Neural progenitor cell (in vitro differentiated cells): ENCODE measurements around the gene TMEM120B. TPM values are rescaled to one million over a fixed set of nuclear protein-coding genes. Genes with fewer than 3 reads are reported as not detected.
A peak's percentile ranks its signal among the peaks of the same experiment; 100 is the strongest.

ENCODE experiments used
- DNase-seq: peaks from one replicate; pipeline ENCODE4 v3.0.0-alpha.2; 2016; ENCODE audit warnings: low spot score
- H2AFZ ChIP-seq: fragments of 200-600 bp; sonication (generic); replicated peaks from 2 replicates; pipeline ENCODE4 v1.6.1; 2016; ENCODE audit warnings: antibody characterized with exemption
- H3F3A ChIP-seq: fragments of 200-600 bp; sonication (generic); 2 replicates; pipeline ENCODE4 v1.6.1; 2016; ENCODE audit warnings: antibody characterized with exemption, low read depth
- H3K27ac ChIP-seq: fragments of 200-600 bp; sonication (generic); 2 replicates; pipeline ENCODE4 v1.5.1; 2016; ENCODE audit warnings: mild to moderate bottlenecking
- H3K27me3 ChIP-seq: fragments of 200-600 bp; sonication (generic); 2 replicates; pipeline ENCODE4 v1.6.1; 2016; ENCODE audit warnings: mild to moderate bottlenecking, moderate library complexity
- H3K36me3 ChIP-seq: fragments of 200-600 bp; sonication (generic); 2 replicates; pipeline ENCODE4 v1.5.1; 2016
- H3K4me1 ChIP-seq: fragments of 200-600 bp; sonication (generic); 2 replicates; pipeline ENCODE4 v1.6.1; 2016; ENCODE audit warnings: mixed run types
- H3K4me2 ChIP-seq: fragments of 200-600 bp; sonication (generic); 2 replicates; pipeline ENCODE4 v1.6.1; 2016
- H3K4me3 ChIP-seq: fragments of 200-600 bp; sonication (generic); 2 replicates; pipeline ENCODE4 v1.5.1; 2016
- H3K79me2 ChIP-seq: fragments of 200-600 bp; sonication (generic); 2 replicates; pipeline ENCODE4 v1.6.1; 2016; ENCODE audit warnings: low read depth
- H3K9ac ChIP-seq: fragments of 200-600 bp; sonication (generic); 2 replicates; pipeline ENCODE4 v1.6.1; 2016
- H3K9me3 ChIP-seq: fragments of 200-600 bp; sonication (generic); 2 replicates; pipeline ENCODE4 v1.5.1; 2016; ENCODE audit warnings: low read depth
- H4K20me1 ChIP-seq: fragments of 200-600 bp; sonication (generic); 2 replicates; pipeline ENCODE4 v1.6.1; 2016; ENCODE audit warnings: low read depth
- H3K27ac Mint-ChIP-seq: 3 replicates; pipeline ENCODE4 v1.8.0; 2021; ENCODE audit warnings: mixed read lengths
- H3K27me3 Mint-ChIP-seq: 2 replicates; pipeline ENCODE4 v1.8.0; 2022; ENCODE audit warnings: low read depth, mild to moderate bottlenecking, inconsistent platforms, moderate library complexity, mixed read lengths; ENCODE audit not compliant: insufficient read depth
- H3K36me3 Mint-ChIP-seq: 3 replicates; pipeline ENCODE4 v1.8.0; 2021; ENCODE audit warnings: mixed read lengths
- H3K4me1 Mint-ChIP-seq: 3 replicates; pipeline ENCODE4 v1.8.0; 2021; ENCODE audit warnings: mixed read lengths
- H3K4me3 Mint-ChIP-seq: 3 replicates; pipeline ENCODE4 v1.8.0; 2021; ENCODE audit warnings: mild to moderate bottlenecking, moderate library complexity, mixed read lengths
- H3K9me3 Mint-ChIP-seq: 3 replicates; pipeline ENCODE4 v1.8.0; 2020; ENCODE audit warnings: mixed read lengths
- CTCF ChIP-seq: fragments of 200-600 bp; sonication (generic); IDR thresholded peaks from 2 replicates; pipeline ENCODE4 v1.5.1; 2017; ENCODE audit warnings: antibody characterized with exemption, mild to moderate bottlenecking
- EZH2 ChIP-seq: fragments of 200-600 bp; sonication (generic); IDR thresholded peaks from 2 replicates; pipeline ENCODE4 v1.6.1; 2017; ENCODE audit warnings: antibody characterized with exemption, mild to moderate bottlenecking, moderate library complexity
- EZH2phosphoT487 ChIP-seq: fragments of 200-600 bp; sonication (generic); IDR thresholded peaks from 2 replicates; pipeline ENCODE4 v1.6.1; 2017; ENCODE audit warnings: antibody characterized with exemption
- total RNA-seq: library from RNA; depleted of rRNA; stranded (reverse); fragments of >200 nt; gene quantifications from 2 replicates; pipeline ENCODE4 v1.2.3, GENCODE V29; 2015; ENCODE audit warnings: low replicate concordance

The TMEM120B gene
- total RNA-seq, 1 donor from 2014 or later: 4.7 TPM

- Histone ChIP-seq H3K79me2 (peaks cover 26% of the 10 kb centered on the region), H3K4me2 (no peak overlapping the region), H3K4me3 (no peak overlapping the region), H4K20me1 (peaks cover 17% of the 10 kb centered on the region), H3K9ac (no peak overlapping the region), H3K27ac (no peak overlapping the region), H3K27me3 (no peaks in the 10 kb centered on the region), H3K9me3 (no peaks in the 10 kb centered on the region), H3K4me1 (peaks cover 5% of the 10 kb centered on the region), H2AFZ (no peak overlapping the region), H3K36me3 (no peaks in the 10 kb centered on the region), H3F3A (peaks cover 3% of the 10 kb centered on the region)
- peaks cover 12% of the 10 kb centered on the region for H3K4me1 Mint-ChIP-seq
- DNase-seq: no peak
- peaks cover 8% of the 10 kb centered on the region for H3K27me3 Mint-ChIP-seq
- no peak overlapping the region for H3K4me3 Mint-ChIP-seq
- no peaks in the 10 kb centered on the region for H3K9me3 Mint-ChIP-seq
- H3K27ac Mint-ChIP-seq: no peak overlapping the region
- TF ChIP-seq EZH2: no peak
- TF ChIP-seq EZH2phosphoT487: no peak
- TF ChIP-seq CTCF: no peak
- H3K36me3 Mint-ChIP-seq: peaks cover 21% of the 10 kb centered on the region
These were observed 104.5 kb downstream of the TMEM120B start for GRCh38 chr12:121816925-121817647.

GRCh38 chr12:121817648-121818043 lies 105.1 kb downstream of the TMEM120B start:
- H3K9me3 ChIP-seq: no peaks in the 10 kb centered on the region
- H3K4me1 Mint-ChIP-seq: peaks cover 8% of the 10 kb centered on the region
- H3K27ac Mint-ChIP-seq: no peak overlapping the region
- no peak overlapping the region for H3K27ac ChIP-seq
- H3K4me2 ChIP-seq: no peak overlapping the region
- H3F3A ChIP-seq: no peaks in the 10 kb centered on the region
- peaks cover 5% of the 10 kb centered on the region for H3K4me1 ChIP-seq
- H3K4me3 ChIP-seq: no peak overlapping the region
- peaks cover 13% of the 10 kb centered on the region for H4K20me1 ChIP-seq
- DNase-seq: no peak
- H3K9me3 Mint-ChIP-seq: no peaks in the 10 kb centered on the region
- H3K9ac ChIP-seq: no peak overlapping the region
- H3K79me2 ChIP-seq: peaks cover 21% of the 10 kb centered on the region
- TF ChIP-seq EZH2: no peak
- TF ChIP-seq EZH2phosphoT487: no peak
- no peak for TF ChIP-seq CTCF
- H2AFZ ChIP-seq: no peak overlapping the region
- no peak overlapping the region for H3K4me3 Mint-ChIP-seq
- H3K36me3 Mint-ChIP-seq: peaks cover 21% of the 10 kb centered on the region
- H3K27me3 Mint-ChIP-seq: peaks cover 8% of the 10 kb centered on the region
- H3K36me3 ChIP-seq: no peaks in the 10 kb centered on the region
- no peaks in the 10 kb centered on the region for H3K27me3 ChIP-seq

- no peaks in the 10 kb centered on the region for H3K9me3 ChIP-seq
- Mint-ChIP-seq H3K9me3 (no peaks in the 10 kb centered on the region), H3K4me1 (no peaks in the 10 kb centered on the region), H3K27me3 (peaks cover 8% of the 10 kb centered on the region), H3K36me3 (peaks cover 19% of the 10 kb centered on the region), H3K4me3 (peak overlapping the region; percentile 64), H3K27ac (peak overlapping the region; percentile 46)
- H3K9ac ChIP-seq: no peak overlapping the region
- TF ChIP-seq EZH2: no peak
- TF ChIP-seq EZH2phosphoT487: no peak
- no peak for TF ChIP-seq CTCF
- no peaks in the 10 kb centered on the region for H4K20me1 ChIP-seq
- H3F3A ChIP-seq: no peaks in the 10 kb centered on the region
- no peak overlapping the region for H3K4me3 ChIP-seq
- H3K27me3 ChIP-seq: no peaks in the 10 kb centered on the region
- no peaks in the 10 kb centered on the region for H3K36me3 ChIP-seq
- H3K4me1 ChIP-seq: no peaks in the 10 kb centered on the region
- peaks cover 8% of the 10 kb centered on the region for H3K79me2 ChIP-seq
- no peak overlapping the region for H2AFZ ChIP-seq
- DNase-seq: no peak
- H3K4me2 ChIP-seq: no peak overlapping the region
- no peak overlapping the region for H3K27ac ChIP-seq
These were observed 106.8 kb downstream of the TMEM120B start for GRCh38 chr12:121819212-121819949.
